H1 (cell line): ENCODE data around the gene BRPF3. TPM values are rescaled to one million over a fixed set of nuclear protein-coding genes. Genes with fewer than 3 reads are reported as not detected.

ENCODE experiments used
- CTCF ChIA-PET: fragments of 300-600 bp; sonication (Branson Sonifier 250); formaldehyde crosslinking; loops from one replicate; lab custom pipeline; 2021; ENCODE audit not compliant: partially characterized antibody; lab: Charles Lee
- POLR2A ChIA-PET: fragments of 300-600 bp; sonication (Branson Sonifier 250); formaldehyde crosslinking; loops from one replicate; lab custom pipeline; 2021; ENCODE audit warnings: inconsistent platforms; ENCODE audit not compliant: partially characterized antibody; lab: Charles Lee
- DNase-seq, 2 experiments: peaks; one replicate each; pipeline versions ENCODE4 v3.0.0 to v3.0.0-alpha.2; 2010 to 2022; ENCODE audit warnings: low spot score in 2 of 2, low read depth in 1 of 2, mixed read lengths in 1 of 2
- FAIRE-seq: peaks from 2 replicates; lab custom pipeline; 2011; peaks lifted over from hg19 to GRCh38; lab: Jason Lieb, UNC
- H2AFZ ChIP-seq: 2 replicates; pipeline ENCODE4 v1.8.1; 2012; ENCODE audit warnings: low read length, inconsistent platforms
- H2AK5ac ChIP-seq: 2 replicates; pipeline ENCODE4 v1.6.1; 2013; ENCODE audit warnings: low read depth, low read length
- H2BK120ac ChIP-seq: replicated peaks from 2 replicates; pipeline ENCODE3; 2013; ENCODE audit warnings: low read depth, low read length, inconsistent platforms
- H2BK12ac ChIP-seq: 2 replicates; pipeline ENCODE4 v1.6.1; 2013; ENCODE audit warnings: low read depth, low read length
- H2BK15ac ChIP-seq: 2 replicates; pipeline ENCODE4 v1.6.1; 2013; ENCODE audit warnings: low read length
- H2BK20ac ChIP-seq: 2 replicates; pipeline ENCODE4 v1.6.1; 2013; ENCODE audit warnings: low read length
- H2BK5ac ChIP-seq: 2 replicates; pipeline ENCODE4 v1.6.1; 2013; ENCODE audit warnings: low read depth, low read length
- H3K14ac ChIP-seq: 2 replicates; pipeline ENCODE4 v1.6.1; 2013; ENCODE audit warnings: inconsistent platforms; ENCODE audit not compliant: insufficient read length
- H3K18ac ChIP-seq: 2 replicates; pipeline ENCODE4 v1.6.1; 2013; ENCODE audit warnings: low read length; ENCODE audit errors: extremely low read depth
- H3K23ac ChIP-seq: 2 replicates; pipeline ENCODE4 v1.6.1; 2013; ENCODE audit warnings: inconsistent platforms; ENCODE audit not compliant: insufficient read length
- H3K23me2 ChIP-seq: 2 replicates; pipeline ENCODE4 v1.6.1; 2013; ENCODE audit warnings: low read depth, low read length
- H3K27ac ChIP-seq: 2 replicates; pipeline ENCODE4 v1.6.1; 2011; ENCODE audit warnings: low read depth, low read length, inconsistent platforms
- H3K27me3 ChIP-seq, 4 experiments: replicated peaks in 1 of 4; 1 replicate in 1 of 4; 2 replicates in 3 of 4; pipeline versions ENCODE4 v1.6.1 to v1.8.1; 2011 to 2013; ENCODE audit warnings: low read length in 3 of 4, mild to moderate bottlenecking in 3 of 4, inconsistent platforms in 2 of 4, mixed read lengths in 2 of 4, moderate library complexity in 1 of 4; ENCODE audit not compliant: control insufficient read depth in 3 of 4, insufficient read depth in 3 of 4; ENCODE audit errors: extremely low read depth in 1 of 4
- H3K36me3 ChIP-seq, 4 experiments: 2 replicates each; pipeline versions ENCODE4 v1.6.1 to v1.8.1; 2011 to 2013; ENCODE audit warnings: mild to moderate bottlenecking in 4 of 4, low read length in 3 of 4, moderate library complexity in 2 of 4, control low read depth in 1 of 4, inconsistent platforms in 1 of 4; ENCODE audit not compliant: insufficient read depth in 4 of 4, control insufficient read depth in 2 of 4
- H3K4ac ChIP-seq: replicated peaks from 2 replicates; pipeline ENCODE3; 2013; ENCODE audit warnings: low read length, low read depth, mixed read lengths, inconsistent platforms; ENCODE audit not compliant: insufficient read length
- H3K4me1 ChIP-seq, 4 experiments: replicated peaks in 1 of 4; 1 replicate in 1 of 4; 2 replicates in 3 of 4; pipeline versions ENCODE4 v1.6.1 to v1.8.1; 2011 to 2013; ENCODE audit warnings: low read length in 3 of 4, inconsistent platforms in 2 of 4, mixed read lengths in 1 of 4; ENCODE audit not compliant: insufficient read depth in 4 of 4, control insufficient read depth in 3 of 4
- H3K4me2 ChIP-seq, 2 experiments: 2 replicates each; pipeline versions ENCODE4 v1.6.1 to v1.8.1; 2011 to 2013; ENCODE audit warnings: low read depth in 2 of 2, low read length in 2 of 2, control low read depth in 1 of 2, inconsistent platforms in 1 of 2, mild to moderate bottlenecking in 1 of 2; ENCODE audit not compliant: insufficient read depth in 1 of 2
- H3K4me3 ChIP-seq, 4 experiments: fragments of 200-600, 300-600 bp in 1 of 4; sonication (generic), shearing (Covaris generic), sonication (Bioruptor Twin) in 1 of 4; 2 replicates each; pipeline versions ENCODE4 v1.5.1 to v1.8.1; 2011 to 2016; ENCODE audit warnings: low read length in 4 of 4, low read depth in 3 of 4, control low read depth in 2 of 4, inconsistent platforms in 2 of 4, mild to moderate bottlenecking in 2 of 4, mixed read lengths in 1 of 4, moderate library complexity in 1 of 4; ENCODE audit not compliant: insufficient read depth in 2 of 4; ENCODE audit errors: extremely low read depth in 1 of 4
- H3K56ac ChIP-seq: replicated peaks from 2 replicates; pipeline ENCODE3; 2013; ENCODE audit warnings: low read depth, mild to moderate bottlenecking, mixed read lengths, low read length, inconsistent platforms; ENCODE audit not compliant: insufficient read length
- H3K79me1 ChIP-seq: 2 replicates; pipeline ENCODE4 v1.6.1; 2013; ENCODE audit warnings: low read depth, low read length, control low read depth
- H3K79me2 ChIP-seq, 2 experiments: 2 replicates each; pipeline versions ENCODE4 v1.6.1 to v1.8.1; 2012 to 2013; ENCODE audit warnings: low read length in 2 of 2, mild to moderate bottlenecking in 2 of 2, inconsistent platforms in 1 of 2; ENCODE audit not compliant: insufficient read depth in 2 of 2, control insufficient read depth in 1 of 2
- H3K9ac ChIP-seq, 4 experiments: replicated peaks in 1 of 4; 1 replicate in 1 of 4; 2 replicates in 3 of 4; pipeline versions ENCODE4 v1.6.1 to v1.8.1; 2011 to 2013; ENCODE audit warnings: low read depth in 3 of 4, low read length in 3 of 4, control low read depth in 2 of 4, mild to moderate bottlenecking in 2 of 4, moderate library complexity in 2 of 4, inconsistent platforms in 1 of 4; ENCODE audit errors: extremely low read depth in 1 of 4
- H3K9me3 ChIP-seq, 2 experiments: 2 replicates each; pipeline versions ENCODE4 v1.6.1 to v1.8.1; 2012 to 2013; ENCODE audit warnings: mild to moderate bottlenecking in 2 of 2, moderate library complexity in 2 of 2, control low read depth in 1 of 2, inconsistent platforms in 1 of 2, low read depth in 1 of 2, low read length in 1 of 2, mixed read lengths in 1 of 2; ENCODE audit not compliant: insufficient read depth in 2 of 2
- H4K20me1 ChIP-seq, 2 experiments: replicated peaks in 1 of 2; 2 replicates each; pipeline versions ENCODE3 to v1.8.1; 2011 to 2013; ENCODE audit warnings: inconsistent platforms in 2 of 2, low read length in 2 of 2, mild to moderate bottlenecking in 1 of 2; ENCODE audit not compliant: insufficient read depth in 2 of 2, control insufficient read depth in 1 of 2
- H4K5ac ChIP-seq: 2 replicates; pipeline ENCODE4 v1.6.1; 2013; ENCODE audit warnings: low read length, low read depth, mixed read lengths, inconsistent platforms; ENCODE audit not compliant: insufficient read length
- H4K8ac ChIP-seq: 2 replicates; pipeline ENCODE4 v1.8.0; 2013; ENCODE audit warnings: mild to moderate bottlenecking, moderate library complexity, low read length, inconsistent platforms; ENCODE audit not compliant: insufficient read depth; ENCODE audit errors: extremely low read depth
- H4K91ac ChIP-seq: replicated peaks from 2 replicates; pipeline ENCODE3; 2013; ENCODE audit warnings: low read length, mixed read lengths, inconsistent platforms; ENCODE audit not compliant: insufficient read length
- ATF2 ChIP-seq: IDR thresholded peaks from 2 replicates; pipeline ENCODE4 v1.6.1; 2012; ENCODE audit warnings: low read length, inconsistent platforms
- CHD2 ChIP-seq: IDR thresholded peaks from 2 replicates; pipeline ENCODE4 v1.6.1; 2012; ENCODE audit warnings: low read length, improper control_type of control experiment
- CREB1 ChIP-seq: IDR thresholded peaks from 2 replicates; pipeline ENCODE4 v1.6.1; 2012; ENCODE audit warnings: inconsistent platforms
- FOSL1 ChIP-seq: IDR thresholded peaks from 2 replicates; pipeline ENCODE4 v1.6.1; 2011; ENCODE audit warnings: mild to moderate bottlenecking, low read depth, low read length, moderate library complexity; ENCODE audit not compliant: insufficient read depth
- GABPA ChIP-seq: IDR thresholded peaks from 2 replicates; pipeline ENCODE4 v1.6.1; 2011; ENCODE audit warnings: mild to moderate bottlenecking, low read length, moderate library complexity, borderline replicate concordance; ENCODE audit not compliant: insufficient read depth
- KDM5A ChIP-seq: fragments of 200-600 bp; IDR thresholded peaks from 2 replicates; pipeline ENCODE4 v1.7.1; 2012; ENCODE audit warnings: mild to moderate bottlenecking, low read length, inconsistent platforms, mixed read lengths
- NANOG ChIP-seq: IDR thresholded peaks from 2 replicates; pipeline ENCODE4 v1.6.1; 2011; ENCODE audit warnings: low read length, low read depth, mild to moderate bottlenecking, inconsistent platforms; ENCODE audit not compliant: insufficient read depth, poor library complexity, severe bottlenecking
- PHF8 ChIP-seq: fragments of 200-600 bp; sonication (generic); conservative IDR thresholded peaks from 2 replicates; pipeline ENCODE4 v1.7.1; 2012; ENCODE audit warnings: low read depth, mild to moderate bottlenecking, inconsistent platforms, low read length, moderate library complexity
- RBBP5 ChIP-seq: IDR thresholded peaks from 2 replicates; pipeline ENCODE4 v1.7.1; 2012; ENCODE audit warnings: low read depth, mild to moderate bottlenecking, inconsistent platforms, low read length, moderate library complexity, borderline replicate concordance
- SUZ12 ChIP-seq: fragments of 200-600 bp; sonication (generic); IDR thresholded peaks from 2 replicates; pipeline ENCODE4 v1.6.1; 2012; ENCODE audit warnings: mild to moderate bottlenecking, inconsistent platforms, low read length, moderate library complexity, mixed read lengths
- TAF1 ChIP-seq: IDR thresholded peaks from 2 replicates; pipeline ENCODE4 v1.6.1; 2011; ENCODE audit warnings: mild to moderate bottlenecking, low read depth, low read length
- WGBS, 2 experiments: shearing (Covaris generic) in 1 of 2; methylation state at CpG; one replicate each; pipeline versions ENCODE4 v1.1.6 to v1.1.7; 2013 to 2015; ENCODE audit warnings: low lambda C conversion rate in 2 of 2, mixed read lengths in 2 of 2, inconsistent platforms in 1 of 2, low coverage in 1 of 2, missing lambda C conversion rate in 1 of 2; ENCODE audit not compliant: insufficient replicate concordance in 2 of 2, insufficient coverage in 1 of 2, insufficient read length in 1 of 2; ENCODE audit errors: extremely low coverage in 1 of 2, missing lambda C conversion rate in 1 of 2; 5-methylcytosine and 5-hydroxymethylcytosine counted together
- polyA plus RNA-seq, 7 experiments: library from polyadenylated mRNA; depleted of rRNA in 3 of 7; stranded (reverse) in 5 of 7; unstranded in 2 of 7; fragments of >200 nt in 5 of 7; fragments of 200-250 nt in 2 of 7; gene quantifications; 1 replicate in 5 of 7; 2 replicates in 1 of 7; 4 replicates in 1 of 7; pipeline versions ENCODE4 v1.2.1 to v1.2.3, GENCODE V29; 2011 to 2013; ENCODE audit warnings: missing spikeins in 2 of 7, mixed read lengths in 2 of 7
- total RNA-seq: library from RNA; stranded (reverse); fragmentation: NEBNext Ultra II Directional; extraction: Animal tissue kit (Norgen Biotek cat#: 25700); gene quantifications from 2 replicates; pipeline ENCODE4 v1.2.1, GENCODE V29; 2021

BRPF3 gene
- total and polyA plus RNA-seq, 2 of the 8 experiments (the other 6 are each of a cell fraction or from before 2014, with no cell fraction given), result 26.0 to 37.5 TPM

- Histone ChIP-seq H2BK12ac (no peak overlapping the region), H3K18ac (no peak overlapping the region), H3K79me2 (peaks cover 0 to 69% of the 10 kb centered on the region in 2 experiments; a peak in 3 of 4 replicates), H2BK20ac (no peak overlapping the region), H2BK120ac (no peak overlapping the region), H3K4me3 (no peak overlapping the region), H4K91ac (no peak overlapping the region), H2AFZ (no peak overlapping the region), H3K79me1 (peaks cover 24% of the 10 kb centered on the region), H3K23me2 (peaks cover 6% of the 10 kb centered on the region; the same call in 1 of the 2 replicates), H2BK15ac (no peak overlapping the region), H4K5ac (no peak overlapping the region), H3K9ac (no peak overlapping the region), H2AK5ac (no peak overlapping the region), H3K9me3 (no peaks in the 10 kb centered on the region), H3K27ac (no peak overlapping the region), H3K14ac (no peak overlapping the region), H3K36me3 (peaks cover 13 to 47% (median 31%) of the 10 kb centered on the region in 4 experiments), H2BK5ac (no peak overlapping the region), H3K27me3 (no peaks in the 10 kb centered on the region), H3K4me1 (peaks cover 0 to 5% (median 1%) of the 10 kb centered on the region in 4 experiments; a peak in 4 of 7 replicates), H3K4me2 (no peak overlapping the region), H3K23ac (no peak overlapping the region), H4K20me1 (peaks cover 0 to 13% of the 10 kb centered on the region in 2 experiments), H4K8ac (no peak overlapping the region), H3K4ac (no peak overlapping the region), H3K56ac (no peak overlapping the region)
- CTCF ChIA-PET, result interaction anchor here (1.1 to 3.5 kb wide), 3 partner anchors 48 to 174 kb away, joined by 3 to 14 read pairs (median 4); no protein-coding TSS in a partner anchor
- POLR2A ChIA-PET, result interaction anchor here (1.8 kb wide), 1 partner anchor 77 kb away, joined by 4 read pairs; no protein-coding TSS in a partner anchor
- 85% methylated on average over 19 of the region's 19 CpGs; no CpG with 5 or more reads in 1 of the 2 experiments for WGBS, 2 experiments
- FAIRE-seq (no peak), DNase-seq (no peak)
- TF ChIP-seq ATF2 (no peak), GABPA (no peak), CHD2 (no peak), RBBP5 (no peak), CREB1 (no peak), KDM5A (no peak), NANOG (no peak), TAF1 (no peak), SUZ12 (no peak), FOSL1 (no peak), PHF8 (no peak)
These were observed 3.8 kb downstream of the BRPF3 start for GRCh38 chr6:36200154-36200891.
